ENCODE results near the gene MCMBP.
A peak's percentile ranks its signal among the peaks of the same experiment; 100 is the strongest.
"Not testable (repeated sequence)": the region's sequence is repeated elsewhere in the genome, so short reads cannot be mapped to it uniquely, and the experiment has no call there.

Gene MCMBP

GRCh38 chr10:119827430-119827829, 45.2 kb downstream of the MCMBP start:
- DNase-seq: no peak

DNA sequence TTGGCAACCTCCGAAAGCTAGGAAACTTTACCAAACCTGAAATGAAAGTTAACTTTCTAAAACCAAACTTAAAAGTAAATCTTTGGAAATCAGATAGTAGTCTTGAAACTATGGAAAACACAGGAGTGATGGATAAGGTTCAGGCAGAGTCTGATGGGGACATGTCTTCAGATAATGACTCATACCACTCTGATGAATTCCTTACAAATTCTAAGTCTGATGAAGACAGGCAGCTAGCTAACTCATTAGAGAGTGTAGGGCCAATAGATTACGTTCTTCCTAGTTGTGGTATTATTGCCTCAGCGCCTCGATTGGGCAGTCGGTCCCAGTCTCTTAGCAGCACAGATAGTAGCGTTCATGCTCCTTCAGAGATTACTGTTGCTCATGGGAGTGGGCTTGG, 45.9 kb downstream of the MCMBP start:
- no peak for DNase-seq

GRCh38 chr10:119824299-119824698, 48.3 kb downstream of the MCMBP start:
- DNase-seq: no peak

DNA sequence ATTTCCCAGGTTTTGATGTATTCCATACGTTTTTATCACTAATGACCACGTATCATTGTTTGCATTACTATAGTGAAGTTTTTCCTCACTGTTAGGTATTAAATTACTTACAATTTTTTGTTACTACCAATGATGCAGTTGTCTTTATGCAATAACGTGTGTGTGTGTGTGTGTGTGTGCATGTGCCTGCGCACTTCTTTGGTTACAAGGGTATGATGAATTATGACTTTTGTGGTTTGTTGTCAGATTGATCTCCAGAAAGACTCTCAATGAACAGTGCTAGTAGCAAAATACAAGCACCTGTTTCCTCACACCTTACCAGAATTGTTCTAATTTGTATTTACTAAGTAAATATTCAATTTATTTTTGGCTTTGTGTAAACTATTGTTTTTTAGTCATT, 51.5 kb downstream of the MCMBP start:
- peak; percentile 27 for DNase-seq

DNA sequence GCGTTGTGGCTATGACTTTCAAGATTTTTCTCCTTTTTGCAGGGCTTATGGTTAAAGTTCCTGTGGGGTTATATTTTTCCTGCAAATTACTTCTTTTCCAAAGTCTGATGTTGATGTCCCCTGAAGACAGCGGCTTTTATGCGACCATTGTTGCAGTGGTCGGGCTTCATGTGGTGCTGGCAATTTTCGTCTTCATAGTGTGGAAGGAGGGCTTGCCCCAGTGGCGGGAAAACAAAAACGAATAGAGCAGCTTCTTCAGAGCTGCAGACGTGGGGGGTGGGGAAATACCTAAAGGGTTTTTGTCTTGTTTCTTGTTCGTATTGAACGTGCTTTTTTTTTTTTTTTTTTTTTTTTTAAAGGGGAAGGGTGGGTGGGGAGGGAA, 53.8 kb downstream of the MCMBP start:
- DNase-seq: no peak

- no peak for DNase-seq
Observed at GRCh38 chr10:119817991-119818888, 54.4 kb downstream of the MCMBP start.

DNA sequence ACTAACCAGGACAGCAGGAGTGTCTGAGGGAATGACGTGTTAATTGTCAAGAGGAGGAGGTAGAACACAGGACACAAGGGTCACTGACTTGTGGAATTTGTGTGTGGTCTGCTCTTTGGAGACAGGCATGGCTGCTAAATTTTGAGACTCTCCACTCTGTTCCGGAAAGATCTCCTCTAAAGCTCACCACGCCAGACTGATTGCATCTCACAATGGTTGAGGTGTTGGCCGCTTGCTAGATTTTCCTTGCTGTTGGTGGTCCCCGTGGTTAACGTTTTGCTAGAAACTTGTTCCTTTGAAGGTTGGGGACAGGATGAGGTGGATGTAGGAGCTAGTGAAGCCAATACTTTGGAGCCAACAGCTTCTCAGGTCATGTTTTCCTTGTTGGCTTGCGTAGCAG, 57.0 kb downstream of the MCMBP start:
- DNase-seq: no peak

GRCh38 chr10:119812684-119813083, 60.0 kb downstream of the MCMBP start:
- DNase-seq: no peak

DNA sequence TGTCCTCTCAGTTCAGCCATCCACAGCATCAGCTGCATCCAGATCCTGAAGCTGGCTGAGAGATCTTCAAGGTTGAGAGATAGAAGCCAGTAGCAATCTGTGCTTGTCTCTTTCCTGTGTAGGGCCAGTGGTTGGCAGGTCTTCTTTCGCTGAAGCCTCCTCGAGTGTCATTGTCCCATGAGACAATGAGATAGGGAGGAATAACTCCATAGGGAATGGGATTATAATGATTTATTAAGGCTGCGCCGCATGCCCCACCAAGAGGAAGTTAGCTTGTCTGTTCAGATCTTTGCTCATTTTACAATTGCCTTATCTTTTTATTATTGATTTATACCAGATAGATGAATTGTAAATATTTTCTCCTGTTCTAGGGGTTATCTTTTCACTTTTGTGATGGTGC, 61.5 kb downstream of the MCMBP start:
- DNase-seq: no peak

- DNase-seq: peak; percentile 57
Observed at GRCh38 chr10:119807960-119808697, 64.5 kb downstream of the MCMBP start.

- no peak for DNase-seq
Observed at GRCh38 chr10:119806334-119807130, 66.1 kb downstream of the MCMBP start.

DNA sequence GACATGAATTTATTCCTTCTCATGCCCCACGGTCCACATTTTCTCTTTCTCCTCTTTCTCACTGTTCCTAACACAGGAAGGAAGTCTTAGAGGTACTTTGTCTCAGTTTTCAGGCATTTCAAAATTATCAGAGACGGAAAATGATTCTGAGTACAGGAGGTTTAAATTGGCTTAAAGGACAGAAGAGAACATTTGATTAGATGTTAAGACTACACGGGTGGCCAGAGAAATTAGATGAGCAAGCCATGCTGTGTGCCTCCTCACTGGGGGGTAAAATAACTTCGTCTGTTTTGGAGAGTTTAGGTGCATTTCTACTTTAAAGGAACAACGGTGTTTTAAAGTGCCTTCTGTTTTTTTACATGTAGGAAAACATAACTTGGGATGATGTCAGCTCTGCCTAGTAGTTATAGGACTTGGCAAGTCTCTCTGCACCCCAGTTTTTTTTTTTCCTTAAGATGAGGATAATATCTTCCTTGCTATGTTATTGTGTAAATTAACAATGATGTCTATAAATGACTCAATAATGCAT, 66.9 kb downstream of the MCMBP start:
- DNase-seq: no peak

GRCh38 chr10:119803264-119803663, 69.4 kb downstream of the MCMBP start:
- no peak for DNase-seq

DNA sequence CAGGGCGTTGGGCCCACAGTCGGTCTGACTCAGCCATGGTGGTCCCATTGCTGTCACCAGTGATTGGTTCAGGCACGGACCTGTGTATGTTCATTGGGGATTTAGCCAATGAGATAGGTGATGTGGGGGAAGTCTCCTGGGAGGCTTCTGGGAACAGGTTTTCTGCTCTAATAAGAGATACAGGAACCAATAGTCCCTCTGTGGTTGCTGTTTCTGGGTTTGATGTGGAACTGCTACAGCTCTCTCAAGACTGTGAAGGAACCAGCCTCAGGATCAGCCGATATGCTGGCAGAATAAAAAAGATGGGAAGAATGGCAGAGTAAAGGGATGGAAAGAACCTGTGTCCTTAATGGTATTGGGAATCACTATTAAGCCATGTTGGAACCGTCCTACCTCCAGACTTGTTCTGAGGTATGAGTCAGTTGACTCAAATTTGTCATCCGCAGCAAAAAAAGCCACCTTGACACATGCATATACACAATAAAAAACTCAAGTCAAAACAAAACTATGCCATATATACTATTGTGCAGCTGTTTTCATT, 70.6 kb downstream of the MCMBP start:
- no peak for DNase-seq

DNA sequence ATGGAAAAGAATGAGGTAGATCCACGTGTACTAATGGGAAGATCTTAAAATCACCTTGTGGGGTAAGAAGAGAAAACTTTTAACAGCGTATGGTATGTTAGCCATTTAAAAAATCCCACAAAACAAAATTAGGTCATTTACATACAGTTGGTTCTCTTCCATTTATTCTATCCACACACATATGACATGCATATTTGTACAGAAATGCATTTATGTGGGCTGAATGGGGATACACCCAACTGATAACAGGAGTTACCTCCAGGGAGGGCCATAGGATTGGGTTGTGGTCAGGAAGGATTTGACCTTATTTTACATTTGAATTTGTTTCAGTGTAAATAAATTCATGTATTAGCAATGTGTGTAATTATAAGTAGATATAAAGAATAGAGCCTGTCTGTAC, 71.5 kb downstream of the MCMBP start:
- DNase-seq: no peak

GRCh38 chr10:119796039-119796438, 76.6 kb downstream of the MCMBP start:
- no peak for DNase-seq

DNA sequence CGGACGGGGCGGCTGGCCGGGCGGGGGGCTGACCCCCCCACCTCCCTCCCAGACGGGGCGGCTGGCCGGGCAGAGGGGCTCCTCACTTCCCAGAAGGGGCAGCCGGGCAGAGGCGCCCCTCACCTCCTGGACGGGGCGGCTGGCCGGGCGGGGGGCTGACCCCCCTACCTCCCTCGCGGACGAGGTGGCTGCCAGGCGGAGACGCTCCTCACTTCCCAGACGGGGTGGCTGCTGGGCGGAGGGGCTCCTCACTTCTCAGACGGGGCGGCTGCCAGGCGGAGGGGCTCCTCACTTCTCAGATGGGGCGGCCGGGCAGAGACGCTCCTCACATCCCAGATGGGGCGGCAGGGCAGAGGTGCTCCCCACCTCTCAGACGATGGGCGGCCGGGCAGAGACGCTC, 77.5 kb downstream of the MCMBP start:
- not testable (repeated sequence) for DNase-seq

DNA sequence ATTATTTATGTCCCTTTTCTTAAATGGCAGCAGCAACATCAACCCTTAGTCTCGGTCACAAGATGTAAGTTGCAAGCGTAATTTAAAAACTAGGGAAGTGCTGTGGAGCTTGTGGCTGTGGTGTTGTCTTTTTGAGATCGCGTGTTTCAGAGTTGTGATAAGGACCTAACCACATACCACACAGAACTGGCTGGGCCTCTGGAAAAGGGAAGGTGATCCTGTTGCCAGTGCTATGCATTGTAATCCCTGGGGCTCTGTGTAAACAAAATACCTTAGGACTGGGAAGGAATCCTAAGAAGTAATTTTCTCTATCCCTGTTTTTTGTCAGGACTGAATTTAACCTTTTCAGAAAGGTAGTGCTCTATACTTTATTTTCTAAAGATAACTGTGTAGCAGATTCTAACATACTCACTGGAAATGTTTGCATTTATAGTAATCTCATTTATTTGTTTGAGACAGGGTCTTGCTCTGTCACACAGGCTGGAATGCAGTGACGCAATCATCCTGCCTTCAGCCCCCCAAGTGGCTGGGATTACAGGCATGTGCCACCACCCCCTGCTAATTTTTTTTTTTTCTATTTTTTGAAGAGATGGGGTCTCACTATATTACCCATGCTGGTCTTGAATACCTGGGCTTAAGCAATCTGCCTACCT, 86.4 kb downstream of the MCMBP start:
- DNase-seq: peak; percentile 98

- peak; percentile 98 for DNase-seq
Observed at GRCh38 chr10:119784340-119785067, 88.1 kb downstream of the MCMBP start.

- DNase-seq: peak; percentile 69
Observed at GRCh38 chr10:119783665-119784027, 89.0 kb downstream of the MCMBP start.

- DNase-seq: no peak
Observed at GRCh38 chr10:119782981-119783664, 89.5 kb downstream of the MCMBP start.

Data from MV-4-11 (cell line).